GM23338 (cell line): ENCODE data around the gene CHST11. TPM values are rescaled to one million over a fixed set of nuclear protein-coding genes. Genes with fewer than 3 reads are reported as not detected.
A peak's percentile ranks its signal among the peaks of the same experiment; 100 is the strongest.

Experiments used
- ATAC-seq: fragments of 200-7000 bp; cut with Tn5 transposase; 3 replicates; pipeline ENCODE4 v1.9.1; 2020
- DNase-seq: peaks from one replicate; pipeline ENCODE4 v3.0.0-alpha.2; 2015; ENCODE audit warnings: low spot score
- H2AFZ ChIP-seq: fragments of 200-600 bp; sonication (generic); 2 replicates; pipeline ENCODE4 v1.8.0; 2016; ENCODE audit warnings: antibody characterized with exemption, mild to moderate bottlenecking, moderate library complexity
- H3F3A ChIP-seq: fragments of 200-600 bp; sonication (generic); replicated peaks from 2 replicates; pipeline ENCODE4 v1.8.0; 2017; ENCODE audit warnings: antibody characterized with exemption, mixed run types, low read depth
- H3K27ac ChIP-seq: fragments of 200-600 bp; sonication (generic); 2 replicates; pipeline ENCODE4 v1.6.1; 2016; ENCODE audit warnings: low read depth
- H3K27me3 ChIP-seq: fragments of 200-600 bp; sonication (generic); 2 replicates; pipeline ENCODE4 v1.8.0; 2016; ENCODE audit warnings: mild to moderate bottlenecking, mixed run types, moderate library complexity; ENCODE audit not compliant: insufficient read depth
- H3K36me3 ChIP-seq: fragments of 200-600 bp; sonication (generic); 2 replicates; pipeline ENCODE4 v1.8.0; 2016; ENCODE audit warnings: mild to moderate bottlenecking; ENCODE audit not compliant: insufficient read depth
- H3K4me1 ChIP-seq: fragments of 200-600 bp; sonication (generic); 2 replicates; pipeline ENCODE4 v1.8.0; 2016; ENCODE audit warnings: mild to moderate bottlenecking, moderate library complexity; ENCODE audit not compliant: insufficient read depth
- H3K4me2 ChIP-seq: fragments of 200-600 bp; sonication (generic); 2 replicates; pipeline ENCODE4 v1.7.1; 2017; ENCODE audit warnings: mixed run types
- H3K4me3 ChIP-seq: fragments of 200-600 bp; sonication (generic); 2 replicates; pipeline ENCODE4 v1.6.1; 2016; ENCODE audit warnings: mixed run types
- H3K79me2 ChIP-seq: fragments of 200-600 bp; sonication (generic); replicated peaks from 2 replicates; pipeline ENCODE4 v1.8.0; 2017; ENCODE audit warnings: mild to moderate bottlenecking; ENCODE audit not compliant: insufficient read depth
- H3K9me2 ChIP-seq: fragments of 200-600 bp; sonication (generic); 2 replicates; pipeline ENCODE4 v1.8.0; 2017; ENCODE audit not compliant: insufficient read depth
- H4K20me1 ChIP-seq: fragments of 200-600 bp; sonication (generic); replicated peaks from 2 replicates; pipeline ENCODE4 v1.8.0; 2017; ENCODE audit warnings: mild to moderate bottlenecking; ENCODE audit not compliant: insufficient read depth
- H3K27ac Mint-ChIP-seq: 2 replicates; pipeline ENCODE4 v1.8.0; 2020; ENCODE audit warnings: inconsistent platforms, mild to moderate bottlenecking, moderate library complexity, mixed read lengths
- H3K27me3 Mint-ChIP-seq: 3 replicates; pipeline ENCODE4 v1.8.0; 2022; ENCODE audit warnings: low read depth, mild to moderate bottlenecking, moderate library complexity, mixed read lengths, inconsistent platforms; ENCODE audit not compliant: insufficient read depth, poor library complexity
- H3K36me3 Mint-ChIP-seq: 3 replicates; pipeline ENCODE4 v1.8.0; 2021; ENCODE audit warnings: low read depth, mild to moderate bottlenecking, inconsistent platforms, moderate library complexity, mixed read lengths
- H3K4me1 Mint-ChIP-seq: 3 replicates; pipeline ENCODE4 v1.8.0; 2020; ENCODE audit warnings: mild to moderate bottlenecking, inconsistent platforms, mixed read lengths
- H3K4me3 Mint-ChIP-seq: 3 replicates; pipeline ENCODE4 v1.8.0; 2021; ENCODE audit warnings: moderate library complexity, mild to moderate bottlenecking, inconsistent platforms, mixed read lengths
- H3K9me3 Mint-ChIP-seq: 3 replicates; pipeline ENCODE4 v1.8.0; 2020; ENCODE audit warnings: moderate library complexity, mild to moderate bottlenecking, inconsistent platforms, mixed read lengths
- CREB1 ChIP-seq: fragments of 250-450 bp; sonication (Bioruptor Pico); IDR thresholded peaks from 2 replicates; pipeline ENCODE4 v1.5.0; 2020; ENCODE audit warnings: low read depth, mild to moderate bottlenecking, moderate library complexity
- ETS1 ChIP-seq: IDR thresholded peaks from 2 replicates; pipeline ENCODE4 v1.6.1; 2016; ENCODE audit warnings: antibody characterized with exemption
- EZH2 ChIP-seq: fragments of 200-600 bp; sonication (generic); IDR thresholded peaks from one replicate; pipeline ENCODE4 v1.8.0; 2017; ENCODE audit warnings: antibody characterized with exemption, mild to moderate bottlenecking, low read depth; ENCODE audit not compliant: unreplicated experiment
- EZH2phosphoT487 ChIP-seq: fragments of 200-600 bp; sonication (generic); IDR thresholded peaks from one replicate; pipeline ENCODE4 v1.8.1; 2018; ENCODE audit warnings: antibody characterized with exemption; ENCODE audit not compliant: unreplicated experiment
- JUNB ChIP-seq: IDR thresholded peaks from one replicate; pipeline ENCODE4 v1.6.1; 2016; ENCODE audit warnings: antibody characterized with exemption; ENCODE audit not compliant: unreplicated experiment
- NANOG ChIP-seq: IDR thresholded peaks from 2 replicates; pipeline ENCODE4 v1.6.1; 2016; ENCODE audit warnings: antibody characterized with exemption, borderline replicate concordance
- POLR2AphosphoS5 ChIP-seq: IDR thresholded peaks from 2 replicates; pipeline ENCODE4 v1.6.1; 2016; ENCODE audit warnings: antibody characterized with exemption, low read depth
- REST ChIP-seq: IDR thresholded peaks from one replicate; pipeline ENCODE4 v1.6.1; 2018; ENCODE audit warnings: antibody characterized with exemption; ENCODE audit not compliant: unreplicated experiment
- STAT1 ChIP-seq: IDR thresholded peaks from one replicate; pipeline ENCODE4 v1.6.1; 2016; ENCODE audit warnings: antibody characterized with exemption; ENCODE audit not compliant: unreplicated experiment
- ZNF114 ChIP-seq: fragments of 250-450 bp; sonication (Bioruptor Pico); IDR thresholded peaks from 2 replicates; pipeline ENCODE4 v1.5.0; 2020; ENCODE audit warnings: mild to moderate bottlenecking, moderate library complexity
- ZNF331 ChIP-seq: fragments of 250-450 bp; sonication (Bioruptor Pico); IDR thresholded peaks from 2 replicates; pipeline ENCODE4 v1.5.0; 2020; ENCODE audit warnings: low read depth, mild to moderate bottlenecking, moderate library complexity
- ZNF462 ChIP-seq: fragments of 250-450 bp; sonication (Bioruptor Pico); IDR thresholded peaks from 2 replicates; pipeline ENCODE4 v1.5.0; 2020; ENCODE audit warnings: mild to moderate bottlenecking, moderate library complexity
- polyA plus RNA-seq: library from polyadenylated mRNA; unstranded; fragments of >200 nt; fragmentation: Nextera tagmentation; extraction: Ambion mirVana; gene quantifications from 2 replicates; pipeline ENCODE4 v1.2.1, GENCODE V29; 2016
- total RNA-seq: library from RNA; depleted of rRNA; stranded (reverse); fragments of >200 nt; shearing (Covaris generic); gene quantifications from 2 replicates; pipeline ENCODE4 v1.2.3, GENCODE V29; 2014

Gene CHST11
- total and polyA plus RNA-seq, 2 experiments from 2014 or later: 7.7 to 25.7 TPM

GRCh38 chr12:104671409-104672095, 214.8 kb downstream of the CHST11 start (continued):
- TF ChIP-seq ZNF462 (no peak), ZNF331 (CRISPR knock-in tag) (no peak), ETS1 (no peak), CREB1 (CRISPR knock-in tag) (no peak), NANOG (no peak)

GRCh38 chr12:104672096-104672445, 215.3 kb downstream of the CHST11 start:
- Histone ChIP-seq H3K27me3 (no peaks in the 10 kb centered on the region), H2AFZ (no peak overlapping the region), H3K79me2 (no peaks in the 10 kb centered on the region), H3K4me2 (no peak overlapping the region), H3K27ac (no peak overlapping the region), H3K36me3 (no peaks in the 10 kb centered on the region), H3K9me2 (no peaks in the 10 kb centered on the region), H3F3A (no peaks in the 10 kb centered on the region), H4K20me1 (peaks cover 4% of the 10 kb centered on the region; the same call in 1 of the 2 replicates), H3K4me1 (peaks cover 9% of the 10 kb centered on the region), H3K4me3 (no peak overlapping the region)
- peaks cover 2% of the 10 kb centered on the region for H3K27me3 Mint-ChIP-seq
- H3K4me3 Mint-ChIP-seq: no peak overlapping the region
- H3K36me3 Mint-ChIP-seq: no peaks in the 10 kb centered on the region
- DNase-seq (no peak), ATAC-seq (no peak)
- peak overlapping the region; percentile 76 for H3K27ac Mint-ChIP-seq
- H3K9me3 Mint-ChIP-seq: no peaks in the 10 kb centered on the region
- peaks cover 32% of the 10 kb centered on the region for H3K4me1 Mint-ChIP-seq
- TF ChIP-seq NANOG (no peak), POLR2AphosphoS5 (no peak), EZH2 (no peak), STAT1 (no peak), EZH2phosphoT487 (no peak), REST (no peak), ZNF114 (CRISPR knock-in tag) (no peak), JUNB (no peak)
